Hepatic stellate cell (primary cell): Measurements from ENCODE around the gene STARD10.

Experiments
- DNase-seq: peaks from one replicate; pipeline ENCODE4 v3.0.0; 2011; ENCODE audit warnings: low spot score

Gene STARD10

GRCh38 chr11:72780296-72781062 is 13.4 kb downstream of the STARD10 start:
- no peak for DNase-seq

- DNase-seq, result no peak
These were observed 14.2 kb downstream of the STARD10 start for GRCh38 chr11:72779495-72780128.

GRCh38 chr11:72778535-72779494 is 15.0 kb downstream of the STARD10 start:
- DNase-seq, result no peak

- no peak for DNase-seq
These were observed 16.0 kb downstream of the STARD10 start for GRCh38 chr11:72777755-72778278.

- no peak for DNase-seq
These were observed 16.7 kb downstream of the STARD10 start for GRCh38 chr11:72776844-72777754.

- no peak for DNase-seq
These were observed 17.6 kb downstream of the STARD10 start for GRCh38 chr11:72776117-72776843.

GRCh38 chr11:72775288-72776110 is 18.3 kb downstream of the STARD10 start:
- no peak for DNase-seq

GRCh38 chr11:72774499-72774898 is 19.3 kb downstream of the STARD10 start:
- DNase-seq, result no peak

- no peak for DNase-seq
These were observed 20.2 kb downstream of the STARD10 start for GRCh38 chr11:72773696-72774095.

- peak; percentile 95 for DNase-seq
These were observed 20.6 kb downstream of the STARD10 start for GRCh38 chr11:72773291-72773690.

- DNase-seq, result no peak
These were observed 21.8 kb downstream of the STARD10 start for GRCh38 chr11:72772059-72772458.

GRCh38 chr11:72771507-72771906 is 22.3 kb downstream of the STARD10 start:
- peak; percentile 81 for DNase-seq

- no peak for DNase-seq
These were observed 23.0 kb downstream of the STARD10 start for GRCh38 chr11:72770799-72771198.

GRCh38 chr11:72769680-72770079 is 24.2 kb downstream of the STARD10 start:
- no peak for DNase-seq

GRCh38 chr11:72768581-72768980 is 25.3 kb downstream of the STARD10 start:
- DNase-seq, result no peak

- no peak for DNase-seq
These were observed 26.4 kb downstream of the STARD10 start for GRCh38 chr11:72767203-72768062.

GRCh38 chr11:72766152-72766902 is 27.5 kb downstream of the STARD10 start:
- DNase-seq, result no peak

- DNase-seq, result no peak
These were observed 29.3 kb downstream of the STARD10 start for GRCh38 chr11:72764503-72764902.
